Measurements from ENCODE around the gene LPIN1. TPM values are rescaled to one million over a fixed set of nuclear protein-coding genes. Genes with fewer than 3 reads are reported as not detected.

Gene LPIN1
- total and polyA plus RNA-seq, 2 of the 13 experiments (the other 11 are each of a cell fraction or from before 2014, with no cell fraction given) = 9.7 to 19.4 TPM

- TF ChIP-seq BATF2 (CRISPR knock-in tag; IDR thresholded peaks at IDR 0.05) (no peak), ZNF501 (CRISPR knock-in tag; IDR thresholded peaks at IDR 0.05) (no peak), RBAK (CRISPR knock-in tag; IDR thresholded peaks at IDR 0.05) (no peak), ARID5B (CRISPR knock-in tag; IDR thresholded peaks at IDR 0.05) (peak; percentile 14; the same call in 1 of the 2 replicates), HDAC6 (IDR thresholded peaks at IDR 0.05; ENCODE audit: low read depth, low read length) (no peak), PRDM10 (CRISPR knock-in tag; IDR thresholded peaks at IDR 0.05; ENCODE audit: low read depth) (no peak), ZNF326 (CRISPR knock-in tag; IDR thresholded peaks at IDR 0.05; ENCODE audit: borderline replicate concordance) (no peak), GZF1 (CRISPR knock-in tag; IDR thresholded peaks at IDR 0.05) (no peak), ZMYM3 (CRISPR knock-in tag; IDR thresholded peaks at IDR 0.05) (no peak), KLF16 (CRISPR knock-in tag; IDR thresholded peaks at IDR 0.05) (peak in 1 of 2 experiments; percentile 66; a peak in 1 of 4 replicates), RFX3 (CRISPR knock-in tag; IDR thresholded peaks at IDR 0.05) (no peak), PCBP1 (IDR thresholded peaks at IDR 0.05; ENCODE audit: borderline replicate concordance, low read depth, low read length) (0 out of 2 replicates have a peak, but pooled peaks have one; percentile 51), ZNF564 (CRISPR knock-in tag; IDR thresholded peaks at IDR 0.05) (no peak), FOXM1 (CRISPR knock-in tag; IDR thresholded peaks at IDR 0.05) (no peak), GPBP1L1 (CRISPR knock-in tag; IDR thresholded peaks at IDR 0.05) (no peak), JUN (CRISPR knock-in tag; IDR thresholded peaks at IDR 0.05) (no peak), ZNF629 (CRISPR knock-in tag; conservative IDR thresholded peaks at IDR 0.05) (no peak; the same call in 1 of the 2 replicates), MAFK (conservative IDR thresholded peaks at IDR 0.05 in 1 of 2, IDR thresholded peaks at IDR 0.05 in 1 of 2; ENCODE audit: low read length in 2 of 2) (no peak)
These were observed at the start of gene LPIN1 (continued) for GRCh38 chr2:11746376-11746806.
